NCI-H82 treated with DMSO at 0.1 percent for 48 hours (cell line): ENCODE data around the gene C9orf50.
"Not testable (repeated sequence)": the region's sequence is repeated elsewhere in the genome, so short reads cannot be mapped to it uniquely, and the experiment has no call there.

ENCODE experiments used
- DNase-seq: peaks from one replicate; lab custom pipeline; 2025; ENCODE audit not compliant: unreplicated experiment; lab: John Stamatoyannopoulos, UW

C9orf50 gene

GRCh38 chr9:129594632-129595031 is 26.3 kb downstream of the C9orf50 start:
- no peak for DNase-seq

GRCh38 chr9:129592790-129593189 is 28.1 kb downstream of the C9orf50 start:
- DNase-seq = not testable (repeated sequence)

GRCh38 chr9:129591916-129592315 is 29.0 kb downstream of the C9orf50 start:
- DNase-seq = no peak

DNA sequence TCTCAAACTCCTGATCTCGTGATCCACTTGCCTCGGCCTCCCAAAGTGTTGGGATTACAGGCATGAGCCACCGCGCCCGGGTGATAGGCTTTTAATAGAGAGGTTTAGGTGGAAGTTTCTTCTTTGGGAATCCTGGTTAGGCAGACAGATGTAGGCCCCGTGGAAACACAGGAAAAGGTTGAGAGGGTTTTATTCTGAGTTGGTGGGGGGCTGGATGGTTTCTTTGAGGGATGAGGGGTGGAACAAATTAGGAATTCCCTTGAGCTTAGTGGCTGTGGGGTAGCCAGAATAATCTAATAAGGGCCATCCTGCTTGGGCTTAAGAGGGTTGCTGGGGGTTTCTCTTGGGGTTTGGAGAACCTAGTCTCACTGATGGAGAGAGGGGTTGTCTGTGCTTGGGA is 30.4 kb downstream of the C9orf50 start:
- peak; percentile 28 for DNase-seq

DNA sequence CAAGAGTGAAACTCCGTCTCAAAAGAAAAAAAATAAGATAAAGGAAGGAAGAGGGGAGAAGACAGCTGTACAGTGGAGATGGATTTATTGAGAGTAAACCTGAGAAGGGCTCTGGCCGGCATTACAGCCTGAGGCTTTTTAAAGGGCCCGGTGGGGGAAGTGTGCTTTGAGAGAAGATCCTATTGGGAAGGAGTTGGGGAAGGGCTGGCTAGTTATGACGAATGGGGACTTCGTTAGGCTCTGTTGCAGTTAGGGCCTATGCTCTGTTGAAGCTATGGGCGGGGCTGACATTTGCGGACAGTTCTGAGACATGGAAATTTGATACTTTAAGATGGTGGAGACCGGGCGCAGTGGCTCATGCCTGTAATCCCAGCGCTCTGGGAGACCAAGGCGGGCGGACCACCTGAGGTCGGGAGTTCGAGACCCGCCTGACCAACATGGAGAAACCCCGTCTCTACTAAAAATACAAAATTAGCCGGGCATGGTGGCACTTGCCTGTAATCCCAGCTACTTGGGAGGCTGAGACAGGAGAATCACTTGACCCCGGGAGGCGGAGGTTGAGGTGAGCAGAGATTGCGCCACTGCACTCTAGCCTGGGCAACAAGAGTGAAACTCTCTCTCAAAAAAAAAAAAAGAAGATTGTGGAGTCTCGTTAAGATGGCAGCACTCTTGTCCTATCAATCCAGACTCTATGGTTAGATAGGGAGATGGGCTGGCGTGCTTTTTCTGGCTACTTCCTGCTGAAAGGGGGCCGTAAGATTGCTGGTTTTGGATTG is 33.2 kb downstream of the C9orf50 start:
- peak; percentile 21 for DNase-seq

GRCh38 chr9:129586685-129587084 is 34.2 kb downstream of the C9orf50 start:
- DNase-seq = no peak

DNA sequence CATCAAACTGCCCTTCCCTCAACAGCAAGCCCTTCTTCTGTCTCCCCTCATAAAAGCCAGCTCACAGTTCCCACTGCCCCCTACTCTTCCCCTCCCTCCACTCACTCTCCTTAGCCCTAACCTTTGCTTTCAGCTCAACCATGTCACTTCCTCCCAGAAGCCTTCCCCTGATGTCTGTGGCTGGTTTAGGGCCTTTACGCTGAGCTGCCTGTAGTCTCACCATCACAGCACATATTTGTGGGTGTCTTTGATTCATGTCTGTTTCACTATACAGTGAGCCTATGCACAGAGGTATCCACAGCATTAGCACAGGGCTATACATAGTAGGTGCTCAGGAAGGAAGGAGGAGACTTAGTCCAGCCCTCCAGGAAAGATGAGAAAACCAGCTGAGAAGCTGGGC is 34.7 kb downstream of the C9orf50 start:
- DNase-seq = no peak

DNA sequence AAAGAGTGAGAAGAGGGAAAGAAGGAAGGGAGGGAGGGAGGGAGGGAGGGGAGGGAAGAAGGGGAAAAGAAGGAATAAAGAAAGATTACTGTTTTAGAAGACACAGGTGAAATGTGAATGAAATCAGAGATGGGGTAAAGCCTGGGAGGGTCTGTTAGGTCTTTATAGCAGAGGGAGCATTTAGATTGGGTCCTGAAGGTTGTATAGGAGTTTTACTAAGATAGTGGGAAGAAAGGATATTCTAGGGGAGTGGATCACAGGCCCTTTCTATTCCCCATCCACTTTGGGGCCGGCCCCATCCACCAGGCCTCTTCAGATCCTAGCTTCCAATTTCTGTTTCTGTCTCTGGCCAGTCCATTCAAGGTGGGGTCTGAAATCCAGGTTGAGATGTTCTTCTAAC is 35.5 kb downstream of the C9orf50 start:
- DNase-seq = no peak

DNA sequence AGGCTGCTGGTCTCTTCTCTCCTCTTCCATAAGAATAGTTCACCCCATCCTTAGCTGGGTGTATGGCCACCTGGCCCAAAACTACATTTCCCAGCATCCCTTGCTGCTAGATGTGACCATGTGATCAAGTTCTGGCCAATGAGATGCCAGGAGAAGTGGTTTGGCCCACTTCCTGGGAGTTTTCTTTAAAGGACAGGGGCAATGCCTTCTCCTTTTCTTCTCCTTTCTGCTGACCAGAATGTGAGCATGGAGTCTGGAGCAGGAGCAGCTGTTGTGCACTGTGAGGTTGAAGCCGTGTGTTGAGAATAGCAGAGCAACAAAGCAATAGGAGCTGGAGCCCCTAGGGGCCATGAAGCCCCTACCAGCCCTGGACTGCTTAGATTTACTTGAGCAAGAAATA is 36.8 kb downstream of the C9orf50 start:
- DNase-seq = peak; percentile 48

DNA sequence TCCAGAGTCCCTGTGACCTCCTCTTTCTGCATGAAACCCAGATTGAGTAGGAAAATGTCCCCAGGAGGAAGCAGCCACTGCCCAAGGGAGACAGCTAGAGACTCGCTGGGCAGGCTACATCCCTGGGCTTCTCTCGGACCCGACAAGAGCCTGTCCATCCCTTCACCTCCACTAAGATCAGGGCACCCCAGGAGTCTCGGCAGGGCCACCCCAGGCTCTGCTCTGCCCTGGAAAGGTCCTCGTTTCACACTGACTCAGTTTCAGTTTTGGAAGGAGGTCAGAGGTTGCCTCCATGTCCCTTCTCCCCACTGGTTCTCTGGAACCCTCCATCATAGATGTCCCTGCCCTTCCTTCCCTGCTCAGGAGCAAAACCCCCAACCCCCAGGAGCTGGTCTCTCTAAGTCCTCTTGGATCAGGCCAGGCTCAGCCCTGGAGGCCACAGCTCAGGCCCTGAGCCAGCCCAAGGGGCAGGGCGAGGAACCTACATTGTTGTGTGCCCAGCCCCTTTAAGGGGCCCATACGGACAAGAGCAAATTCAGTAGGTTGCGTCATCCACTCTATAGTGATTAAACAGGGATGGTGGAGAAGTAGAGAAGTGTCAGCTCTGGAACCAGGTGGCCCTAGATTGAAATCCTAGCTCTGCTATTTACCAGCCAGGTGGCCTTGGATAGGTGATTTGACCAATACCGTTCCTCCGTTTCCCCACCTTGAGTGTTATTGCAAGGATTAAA is 37.4 kb downstream of the C9orf50 start:
- no peak for DNase-seq

DNA sequence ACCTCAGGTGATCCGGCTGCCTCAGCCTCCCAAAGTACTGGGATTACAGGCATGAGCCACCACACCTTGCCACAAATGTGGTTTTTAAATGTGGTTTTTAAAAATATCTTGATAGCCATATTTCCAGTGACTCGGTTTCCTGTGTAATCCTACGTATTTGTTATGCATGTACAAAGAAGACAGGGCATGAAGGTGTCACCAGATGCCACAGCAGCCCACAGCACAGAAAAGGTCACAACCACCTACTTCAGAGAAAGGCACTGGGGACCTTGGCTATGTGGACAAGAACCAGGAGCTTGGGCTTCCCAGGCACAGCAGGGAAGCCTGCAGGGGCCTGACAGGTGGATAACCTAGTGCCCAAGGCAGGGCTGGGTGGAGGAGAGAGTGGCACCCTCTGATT is 38.0 kb downstream of the C9orf50 start:
- no peak for DNase-seq

- DNase-seq = no peak
Observed at GRCh38 chr9:129581505-129582189, 39.3 kb downstream of the C9orf50 start.

- no peak for DNase-seq
Observed at GRCh38 chr9:129580211-129580915, 40.5 kb downstream of the C9orf50 start.

- DNase-seq = no peak
Observed at GRCh38 chr9:129579294-129579693, 41.6 kb downstream of the C9orf50 start.

DNA sequence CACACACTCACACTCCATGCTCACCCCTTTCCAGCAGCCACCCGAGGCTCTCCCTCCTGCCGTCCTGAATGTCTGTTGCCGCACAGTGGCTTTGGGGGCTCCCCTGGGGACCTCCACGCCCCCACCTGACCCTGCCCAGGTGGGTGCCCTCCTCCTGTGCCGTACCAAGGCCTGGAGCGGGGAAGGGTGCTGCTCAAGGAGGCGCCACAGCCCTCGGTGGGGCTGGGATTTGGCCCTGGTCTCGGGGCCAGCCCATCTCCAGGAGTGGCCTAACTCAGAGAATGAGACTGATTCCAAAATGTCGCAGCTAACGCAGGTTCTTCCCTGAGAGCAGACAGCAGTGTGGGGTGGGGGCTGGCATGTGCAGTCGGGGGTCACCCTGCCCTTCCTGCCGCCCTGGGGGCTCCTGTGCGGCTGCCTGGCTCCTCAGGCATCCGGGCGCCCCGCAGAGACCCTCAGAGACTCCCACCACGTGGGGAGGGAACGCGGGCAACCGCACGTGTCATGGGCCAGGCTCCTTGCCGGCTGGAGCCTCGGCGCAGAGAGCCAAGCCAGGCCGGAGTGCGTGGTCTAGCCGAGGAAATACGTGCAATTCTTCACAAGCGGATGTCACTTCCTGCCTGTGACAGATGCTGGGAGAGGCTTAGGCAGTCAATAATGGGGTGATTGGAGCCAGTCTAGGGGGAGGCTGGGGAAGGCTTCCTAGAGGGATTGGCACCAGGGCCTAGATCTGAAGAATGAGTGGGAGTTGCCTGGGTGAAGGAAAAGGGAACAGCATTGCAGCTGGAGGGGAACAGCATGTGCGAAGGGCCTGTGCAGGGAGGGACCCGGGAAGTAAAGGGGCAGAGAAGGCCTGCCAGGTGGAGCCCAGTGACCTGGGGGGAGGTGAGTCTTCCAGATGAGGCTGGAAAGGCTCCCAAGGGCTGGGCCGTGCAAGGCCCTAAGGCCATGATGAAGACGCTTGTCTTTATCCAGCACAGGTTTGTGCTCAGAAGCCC is 44.1 kb downstream of the C9orf50 start:
- DNase-seq = no peak

- DNase-seq = no peak
Observed at GRCh38 chr9:129575818-129576217, 45.1 kb downstream of the C9orf50 start.

DNA sequence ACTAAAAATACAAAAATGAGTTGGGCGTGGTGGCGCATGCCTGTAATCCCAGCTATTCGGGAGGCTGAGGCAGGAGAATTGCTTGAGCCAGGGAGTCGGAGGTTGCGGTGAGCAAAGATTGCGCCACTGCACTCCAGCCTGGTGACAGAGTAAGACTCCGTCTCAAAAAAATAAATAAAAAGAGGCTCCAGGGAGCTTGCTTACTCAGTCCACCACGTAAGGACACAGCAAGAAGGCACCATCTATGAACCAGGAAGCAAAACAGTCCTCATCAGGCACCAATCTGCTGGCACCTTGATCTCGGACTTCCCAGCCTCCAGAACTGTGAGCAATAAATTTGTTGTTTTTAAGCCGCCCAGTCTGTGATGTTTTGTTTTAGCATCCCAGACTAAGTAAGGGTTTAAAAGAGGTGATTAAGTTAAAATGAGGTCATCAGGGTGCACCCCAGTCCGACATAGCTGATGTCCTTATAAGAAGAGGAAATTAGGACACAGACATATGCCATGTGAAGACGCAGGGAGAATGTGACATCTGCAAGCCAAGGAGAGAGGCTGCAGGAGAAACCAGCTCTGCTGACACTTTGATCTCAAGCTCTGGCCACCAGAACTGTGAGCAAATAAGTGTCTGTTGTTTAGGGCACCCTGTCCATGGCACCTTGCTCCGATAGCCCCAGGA is 45.9 kb downstream of the C9orf50 start:
- peak; percentile 22 for DNase-seq

- DNase-seq = no peak
Observed at GRCh38 chr9:129573977-129574376, 46.9 kb downstream of the C9orf50 start.

GRCh38 chr9:129572517-129572916 is 48.4 kb downstream of the C9orf50 start:
- DNase-seq = no peak

GRCh38 chr9:129572052-129572425 is 48.9 kb downstream of the C9orf50 start:
- DNase-seq = no peak
